ENCODE results near the gene TMPRSS11A.

- TF ChIP-seq, protein P1, sequence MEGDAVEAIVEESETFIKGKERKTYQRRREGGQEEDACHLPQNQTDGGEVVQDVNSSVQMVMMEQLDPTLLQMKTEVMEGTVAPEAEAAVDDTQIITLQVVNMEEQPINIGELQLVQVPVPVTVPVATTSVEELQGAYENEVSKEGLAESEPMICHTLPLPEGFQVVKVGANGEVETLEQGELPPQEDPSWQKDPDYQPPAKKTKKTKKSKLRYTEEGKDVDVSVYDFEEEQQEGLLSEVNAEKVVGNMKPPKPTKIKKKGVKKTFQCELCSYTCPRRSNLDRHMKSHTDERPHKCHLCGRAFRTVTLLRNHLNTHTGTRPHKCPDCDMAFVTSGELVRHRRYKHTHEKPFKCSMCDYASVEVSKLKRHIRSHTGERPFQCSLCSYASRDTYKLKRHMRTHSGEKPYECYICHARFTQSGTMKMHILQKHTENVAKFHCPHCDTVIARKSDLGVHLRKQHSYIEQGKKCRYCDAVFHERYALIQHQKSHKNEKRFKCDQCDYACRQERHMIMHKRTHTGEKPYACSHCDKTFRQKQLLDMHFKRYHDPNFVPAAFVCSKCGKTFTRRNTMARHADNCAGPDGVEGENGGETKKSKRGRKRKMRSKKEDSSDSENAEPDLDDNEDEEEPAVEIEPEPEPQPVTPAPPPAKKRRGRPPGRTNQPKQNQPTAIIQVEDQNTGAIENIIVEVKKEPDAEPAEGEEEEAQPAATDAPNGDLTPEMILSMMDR (IDR thresholded peaks at IDR 0.05), result no peak
- no peak for TF ChIP-seq POLR2AphosphoS5 (IDR thresholded peaks at IDR 0.05)
These were observed 22.8 kb downstream of the TMPRSS11A start for GRCh38 chr4:67940506-67940905.
